ENCODE results near the gene ZFP92. TPM values are rescaled to one million over a fixed set of nuclear protein-coding genes. Genes with fewer than 3 reads are reported as not detected.

ZFP92 gene
- total RNA-seq, 5 donors from 2014 or later (not counting 1 experiment from before 2014, with no cell fraction given): 0.60 to 1.4 (median 1.2) TPM

GRCh38 chrX:153433161-153433680 is 21.9 kb downstream of the ZFP92 start:
- H3K4me3 ChIP-seq (ENCODE audit: control insufficient read depth in 1 of 2, extremely low read depth in 1 of 2, low read length in 1 of 2): no peak overlapping the region
- WGBS (ENCODE audit: insufficient coverage): no CpG with 5 or more reads among the region's 12 CpGs
- peaks cover 0 to 2% (median 0%) of the 10 kb centered on the region in 3 donors for H3K9me3 Mint-ChIP-seq
- no peaks in the 10 kb centered on the region for H3K36me3 ChIP-seq (ENCODE audit: control insufficient read depth in 2 of 2, extremely low read depth in 1 of 2, insufficient read depth in 1 of 2, low read length in 1 of 2)
- no peaks in the 10 kb centered on the region for H3K9me3 ChIP-seq
- no peak overlapping the region for H3K27ac ChIP-seq (ENCODE audit: low read length)
- peaks cover 10 to 31% of the 10 kb centered on the region in 2 donors for H3K27me3 Mint-ChIP-seq
- ChIA-PET POLR2A (no interaction called here), CTCF (no interaction called here)
- peaks cover 0 to 21% of the 10 kb centered on the region in 2 experiments for H3K27me3 ChIP-seq (replicated peaks in 1 of 2; ENCODE audit: control insufficient read depth in 2 of 2, extremely low read depth in 1 of 2, insufficient read depth in 2 of 2, low read length in 1 of 2)
- no peak overlapping the region for H3K4me3 Mint-ChIP-seq
- H3K4me1 ChIP-seq (ENCODE audit: control insufficient read depth in 1 of 2, extremely low read depth in 1 of 2, insufficient read depth in 2 of 2, low read length in 2 of 2): no peaks in the 10 kb centered on the region
- H3K27ac Mint-ChIP-seq: no peak overlapping the region
- H3K36me3 Mint-ChIP-seq: no peaks in the 10 kb centered on the region
- no peaks in the 10 kb centered on the region for H3K4me1 Mint-ChIP-seq
- ATAC-seq (replicated peaks in 1 of 4) (no peak), DNase-seq (no peak)

- H3K9me3 ChIP-seq: no peaks in the 10 kb centered on the region
- Mint-ChIP-seq H3K4me1 (no peaks in the 10 kb centered on the region), H3K9me3 (peaks cover 0 to 2% (median 0%) of the 10 kb centered on the region in 3 donors), H3K27ac (no peak overlapping the region), H3K27me3 (peaks cover 15 to 37% of the 10 kb centered on the region in 2 donors), H3K4me3 (no peak overlapping the region), H3K36me3 (no peaks in the 10 kb centered on the region)
- H3K4me1 ChIP-seq (ENCODE audit: control insufficient read depth in 1 of 2, extremely low read depth in 1 of 2, insufficient read depth in 2 of 2, low read length in 2 of 2): no peaks in the 10 kb centered on the region
- peaks cover 0 to 21% of the 10 kb centered on the region in 2 experiments for H3K27me3 ChIP-seq (replicated peaks in 1 of 2; ENCODE audit: control insufficient read depth in 2 of 2, extremely low read depth in 1 of 2, insufficient read depth in 2 of 2, low read length in 1 of 2)
- H3K4me3 ChIP-seq (ENCODE audit: control insufficient read depth in 1 of 2, extremely low read depth in 1 of 2, low read length in 1 of 2): no peak overlapping the region
- H3K27ac ChIP-seq (ENCODE audit: low read length): no peak overlapping the region
- DNase-seq (no peak), ATAC-seq (replicated peaks in 1 of 4) (no peak)
- ChIA-PET POLR2A (no interaction called here), CTCF (no interaction called here)
- no peaks in the 10 kb centered on the region for H3K36me3 ChIP-seq (ENCODE audit: control insufficient read depth in 2 of 2, extremely low read depth in 1 of 2, insufficient read depth in 1 of 2, low read length in 1 of 2)
- WGBS (ENCODE audit: insufficient coverage): 90% methylated on average over 10 of the region's 17 CpGs
Observed at GRCh38 chrX:153433781-153434285, 22.6 kb downstream of the ZFP92 start.

GRCh38 chrX:153434801-153435200 is 23.5 kb downstream of the ZFP92 start:
- Histone ChIP-seq H3K4me3 (ENCODE audit: control insufficient read depth in 1 of 2, extremely low read depth in 1 of 2, low read length in 1 of 2) (no peak overlapping the region), H3K36me3 (ENCODE audit: control insufficient read depth in 2 of 2, extremely low read depth in 1 of 2, insufficient read depth in 1 of 2, low read length in 1 of 2) (no peaks in the 10 kb centered on the region), H3K4me1 (ENCODE audit: control insufficient read depth in 1 of 2, extremely low read depth in 1 of 2, insufficient read depth in 2 of 2, low read length in 2 of 2) (no peaks in the 10 kb centered on the region), H3K27ac (ENCODE audit: low read length) (no peak overlapping the region), H3K27me3 (replicated peaks in 1 of 2; ENCODE audit: control insufficient read depth in 2 of 2, extremely low read depth in 1 of 2, insufficient read depth in 2 of 2, low read length in 1 of 2) (peaks cover 0 to 21% of the 10 kb centered on the region in 2 experiments), H3K9me3 (no peaks in the 10 kb centered on the region)
- no peak for ATAC-seq (replicated peaks in 1 of 4)
- DNase-seq: no peak
- WGBS (ENCODE audit: insufficient coverage): 57% methylated on average over 1 of the region's 8 CpGs
- Mint-ChIP-seq H3K36me3 (no peaks in the 10 kb centered on the region), H3K4me3 (no peak overlapping the region), H3K9me3 (peaks cover 0 to 3% (median 2%) of the 10 kb centered on the region in 3 donors), H3K27ac (no peak overlapping the region), H3K27me3 (peaks cover 16 to 34% of the 10 kb centered on the region in 2 donors), H3K4me1 (no peaks in the 10 kb centered on the region)
- ChIA-PET CTCF (no interaction called here), POLR2A (no interaction called here)

GRCh38 chrX:153435845-153436244 is 24.6 kb downstream of the ZFP92 start:
- Histone ChIP-seq H3K36me3 (ENCODE audit: control insufficient read depth in 2 of 2, extremely low read depth in 1 of 2, insufficient read depth in 1 of 2, low read length in 1 of 2) (no peaks in the 10 kb centered on the region), H3K4me1 (ENCODE audit: control insufficient read depth in 1 of 2, extremely low read depth in 1 of 2, insufficient read depth in 2 of 2, low read length in 2 of 2) (no peaks in the 10 kb centered on the region), H3K27me3 (replicated peaks in 1 of 2; ENCODE audit: control insufficient read depth in 2 of 2, extremely low read depth in 1 of 2, insufficient read depth in 2 of 2, low read length in 1 of 2) (peaks cover 0 to 21% of the 10 kb centered on the region in 2 experiments), H3K9me3 (no peaks in the 10 kb centered on the region), H3K27ac (ENCODE audit: low read length) (no peak overlapping the region), H3K4me3 (ENCODE audit: control insufficient read depth in 1 of 2, extremely low read depth in 1 of 2, low read length in 1 of 2) (no peak overlapping the region)
- no peak for DNase-seq
- H3K4me3 Mint-ChIP-seq: no peak overlapping the region
- ChIA-PET CTCF (no interaction called here), POLR2A (no interaction called here)
- H3K27ac Mint-ChIP-seq: no peak overlapping the region
- H3K4me1 Mint-ChIP-seq: no peaks in the 10 kb centered on the region
- WGBS (ENCODE audit: insufficient coverage): no CpG with 5 or more reads among the region's 3 CpGs
- no peak for ATAC-seq (replicated peaks in 1 of 4)
- H3K9me3 Mint-ChIP-seq: peaks cover 0 to 5% (median 2%) of the 10 kb centered on the region in 3 donors
- H3K36me3 Mint-ChIP-seq: no peaks in the 10 kb centered on the region
- H3K27me3 Mint-ChIP-seq: peaks cover 15 to 28% of the 10 kb centered on the region in 2 donors

- Mint-ChIP-seq H3K36me3 (no peaks in the 10 kb centered on the region), H3K9me3 (peaks cover 0 to 5% (median 2%) of the 10 kb centered on the region in 3 donors), H3K27ac (no peak overlapping the region), H3K27me3 (peaks cover 15 to 22% of the 10 kb centered on the region in 2 donors), H3K4me3 (no peak overlapping the region), H3K4me1 (no peaks in the 10 kb centered on the region)
- ChIA-PET POLR2A (no interaction called here), CTCF (no interaction called here)
- Histone ChIP-seq H3K36me3 (ENCODE audit: control insufficient read depth in 2 of 2, extremely low read depth in 1 of 2, insufficient read depth in 1 of 2, low read length in 1 of 2) (no peaks in the 10 kb centered on the region), H3K4me1 (ENCODE audit: control insufficient read depth in 1 of 2, extremely low read depth in 1 of 2, insufficient read depth in 2 of 2, low read length in 2 of 2) (no peaks in the 10 kb centered on the region), H3K4me3 (ENCODE audit: control insufficient read depth in 1 of 2, extremely low read depth in 1 of 2, low read length in 1 of 2) (no peak overlapping the region), H3K27ac (ENCODE audit: low read length) (no peak overlapping the region), H3K27me3 (replicated peaks in 1 of 2; ENCODE audit: control insufficient read depth in 2 of 2, extremely low read depth in 1 of 2, insufficient read depth in 2 of 2, low read length in 1 of 2) (peaks cover 0 to 14% of the 10 kb centered on the region in 2 experiments), H3K9me3 (no peaks in the 10 kb centered on the region)
- WGBS (ENCODE audit: insufficient coverage): 21% methylated on average over 6 of the region's 8 CpGs
- no peak for ATAC-seq (replicated peaks in 1 of 4)
- DNase-seq: no peak
Observed at GRCh38 chrX:153438532-153438931, 27.3 kb downstream of the ZFP92 start.

GRCh38 chrX:153439977-153440376 is 28.7 kb downstream of the ZFP92 start:
- Mint-ChIP-seq H3K4me1 (no peaks in the 10 kb centered on the region), H3K27ac (no peak overlapping the region), H3K4me3 (no peak overlapping the region), H3K27me3 (peaks cover 15 to 22% of the 10 kb centered on the region in 2 donors), H3K9me3 (peaks cover 0 to 5% (median 2%) of the 10 kb centered on the region in 3 donors), H3K36me3 (no peaks in the 10 kb centered on the region)
- ATAC-seq (replicated peaks in 1 of 4) (no peak), DNase-seq (no peak)
- H3K4me1 ChIP-seq (ENCODE audit: control insufficient read depth in 1 of 2, extremely low read depth in 1 of 2, insufficient read depth in 2 of 2, low read length in 2 of 2): no peaks in the 10 kb centered on the region
- CTCF ChIA-PET: no interaction called here
- no peaks in the 10 kb centered on the region for H3K9me3 ChIP-seq
- POLR2A ChIA-PET: no interaction called here
- no peaks in the 10 kb centered on the region for H3K36me3 ChIP-seq (ENCODE audit: control insufficient read depth in 2 of 2, extremely low read depth in 1 of 2, insufficient read depth in 1 of 2, low read length in 1 of 2)
- no peak overlapping the region for H3K27ac ChIP-seq (ENCODE audit: low read length)
- H3K27me3 ChIP-seq (replicated peaks in 1 of 2; ENCODE audit: control insufficient read depth in 2 of 2, extremely low read depth in 1 of 2, insufficient read depth in 2 of 2, low read length in 1 of 2): peaks cover 0 to 5% of the 10 kb centered on the region in 2 experiments
- 89% methylated on average over 4 of the region's 4 CpGs for WGBS (ENCODE audit: insufficient coverage)
- no peak overlapping the region for H3K4me3 ChIP-seq (ENCODE audit: control insufficient read depth in 1 of 2, extremely low read depth in 1 of 2, low read length in 1 of 2)

All from T-cell (primary cell).